ENCODE measurements around the gene KRTAP9-7. TPM values are rescaled to one million over a fixed set of nuclear protein-coding genes. Genes with fewer than 3 reads are reported as not detected.

Gene KRTAP9-7
- total RNA-seq, 1 donor from 2014 or later: not detected

GRCh38 chr17:41311111-41311510 is 35.6 kb downstream of the KRTAP9-7 start:
- intact Hi-C loops (cut with DNase I): no loop called here
- no peak for ATAC-seq
- no peak for DNase-seq (ENCODE audit: low spot score)

DNA sequence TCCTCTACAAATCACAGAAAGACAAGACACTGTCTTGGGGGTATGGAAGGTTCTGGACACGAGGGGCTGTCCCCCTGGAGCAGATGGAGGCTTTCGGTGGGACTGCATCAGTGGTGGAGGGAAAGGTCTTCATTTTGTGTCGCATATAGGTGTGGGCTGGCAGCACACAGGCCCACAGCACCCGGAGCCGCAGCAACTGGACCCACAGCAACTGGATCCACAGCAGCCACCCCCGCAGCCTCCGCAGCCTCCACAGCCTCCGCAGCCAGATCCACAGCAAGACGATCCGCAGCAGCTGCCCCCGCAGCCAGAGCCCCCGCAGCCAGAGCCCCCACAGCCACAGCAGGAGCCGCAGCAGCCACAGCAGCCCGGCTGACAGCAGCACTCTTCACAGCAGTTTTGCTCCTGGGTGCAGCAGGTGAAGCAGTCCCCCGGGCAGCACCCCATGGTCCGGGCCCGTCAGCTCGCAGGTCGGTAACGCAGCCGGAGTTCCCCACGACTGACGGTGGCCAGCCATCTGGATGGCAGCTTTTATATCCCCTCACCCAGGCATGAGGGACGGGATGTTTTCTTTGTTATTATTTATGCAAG is 39.8 kb downstream of the KRTAP9-7 start, which contains the start of gene KRTAP17-1:
KRTAP17-1 (minus strand) TSS at position 507 of the 591 bp plus-strand sequence; CDS start at position 447, 60 bp downstream.
- no peak for ATAC-seq
- intact Hi-C loops (cut with DNase I): no loop called here
- no peak for DNase-seq (ENCODE audit: low spot score)

GRCh38 chr17:41315814-41316445 is 40.4 kb downstream of the KRTAP9-7 start:
- no peak for ATAC-seq
- intact Hi-C loops (cut with DNase I): no loop called here

GRCh38 chr17:41318231-41318630 is 42.7 kb downstream of the KRTAP9-7 start:
- DNase-seq (ENCODE audit: low spot score) (no peak), ATAC-seq (no peak)
- intact Hi-C loops (cut with DNase I): no loop called here

More at GRCh38 chr17:41315814-41316445, 40.4 kb downstream of the KRTAP9-7 start:
- DNase-seq (ENCODE audit: low spot score): no peak

DNA sequence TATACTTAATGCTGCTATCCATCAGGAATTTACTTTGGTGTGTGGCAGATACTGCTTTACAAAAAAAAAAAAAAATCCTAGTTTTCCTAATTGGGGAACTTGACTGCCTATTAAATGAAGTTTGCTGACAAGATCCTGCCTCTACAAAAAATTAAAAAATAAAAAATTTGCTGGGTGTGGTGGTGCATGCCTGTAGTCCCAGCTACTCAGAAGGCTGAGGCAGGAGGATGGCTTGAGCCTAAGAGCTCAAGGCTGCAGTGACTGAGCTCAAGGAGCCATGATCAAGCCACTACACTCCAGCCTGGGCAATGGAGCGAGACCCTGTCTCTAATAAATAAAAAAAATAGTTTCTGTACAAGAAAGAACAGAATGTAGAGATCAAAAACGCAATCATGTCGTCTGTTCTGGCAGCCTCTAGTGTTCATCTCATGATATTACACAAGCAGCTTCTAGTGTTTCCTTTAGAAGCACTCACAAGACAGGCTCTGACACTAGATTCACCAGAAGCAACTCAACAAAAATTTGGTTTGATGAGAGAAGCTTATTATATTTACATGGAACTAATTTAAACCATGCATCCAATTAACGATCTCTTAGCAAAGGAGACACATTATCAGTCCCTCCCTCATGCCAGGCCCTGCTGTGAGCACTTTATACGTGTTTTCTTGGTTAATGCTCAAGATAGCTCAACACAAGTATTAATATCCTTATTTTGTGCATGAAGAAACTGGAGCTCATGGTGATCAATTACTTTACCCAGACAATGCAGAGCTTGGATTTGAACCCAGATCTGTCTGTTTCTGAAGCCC is 46.8 kb downstream of the KRTAP9-7 start:
- peak; percentile 73 for ATAC-seq
- DNase-seq (ENCODE audit: low spot score): no peak
- intact Hi-C loops (cut with DNase I): no loop called here

DNA sequence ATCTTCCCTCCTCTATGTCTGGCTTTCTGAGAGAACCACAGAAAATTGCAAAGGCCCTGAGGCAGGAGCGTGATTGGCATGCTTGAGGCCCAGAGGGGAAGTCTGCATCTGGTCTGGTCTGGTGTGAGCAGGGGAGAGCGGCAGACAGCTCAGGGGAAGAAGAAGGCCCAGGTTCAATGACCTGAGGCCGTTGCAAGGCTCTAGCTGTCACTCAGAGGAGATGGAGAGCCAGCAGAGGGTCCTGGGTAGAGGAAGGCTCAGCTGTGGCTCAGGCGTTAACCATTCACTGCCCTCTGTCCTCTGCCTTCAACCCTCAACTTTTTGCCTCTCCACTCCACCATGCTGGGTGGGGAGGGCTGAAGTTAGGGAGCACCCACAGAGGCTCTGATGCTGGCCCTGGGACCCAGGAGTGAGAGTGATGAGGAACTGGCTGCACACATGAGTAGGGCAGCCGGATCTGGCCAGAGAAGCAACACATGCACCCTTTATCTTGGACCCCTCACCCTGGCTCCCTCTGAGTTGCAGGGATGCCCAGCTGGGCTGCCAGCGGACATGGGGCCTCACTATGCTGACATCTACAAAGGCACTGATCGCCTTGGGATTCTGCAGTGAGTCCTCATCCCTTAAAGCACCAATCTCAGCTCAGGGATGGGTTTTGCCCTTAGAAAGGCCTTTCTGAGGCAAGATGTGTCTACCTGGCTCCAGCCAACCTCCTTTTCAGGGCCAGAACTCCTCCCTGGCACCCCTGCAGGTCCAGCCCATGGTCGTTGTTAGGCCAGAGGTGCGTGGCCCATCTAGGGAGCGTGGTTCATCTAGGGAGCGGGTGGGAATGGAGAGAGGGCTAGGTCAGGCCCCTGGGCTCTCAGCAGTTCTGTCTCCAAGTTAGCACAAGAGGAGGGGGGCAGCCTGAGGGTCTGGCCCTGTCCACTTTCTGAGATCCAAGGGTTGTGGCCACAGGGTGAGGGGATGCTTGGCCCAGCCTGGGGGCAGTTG is 47.7 kb downstream of the KRTAP9-7 start:
- intact Hi-C loops (cut with DNase I): no loop called here
- DNase-seq (ENCODE audit: low spot score) (no peak), ATAC-seq (no peak)

DNA sequence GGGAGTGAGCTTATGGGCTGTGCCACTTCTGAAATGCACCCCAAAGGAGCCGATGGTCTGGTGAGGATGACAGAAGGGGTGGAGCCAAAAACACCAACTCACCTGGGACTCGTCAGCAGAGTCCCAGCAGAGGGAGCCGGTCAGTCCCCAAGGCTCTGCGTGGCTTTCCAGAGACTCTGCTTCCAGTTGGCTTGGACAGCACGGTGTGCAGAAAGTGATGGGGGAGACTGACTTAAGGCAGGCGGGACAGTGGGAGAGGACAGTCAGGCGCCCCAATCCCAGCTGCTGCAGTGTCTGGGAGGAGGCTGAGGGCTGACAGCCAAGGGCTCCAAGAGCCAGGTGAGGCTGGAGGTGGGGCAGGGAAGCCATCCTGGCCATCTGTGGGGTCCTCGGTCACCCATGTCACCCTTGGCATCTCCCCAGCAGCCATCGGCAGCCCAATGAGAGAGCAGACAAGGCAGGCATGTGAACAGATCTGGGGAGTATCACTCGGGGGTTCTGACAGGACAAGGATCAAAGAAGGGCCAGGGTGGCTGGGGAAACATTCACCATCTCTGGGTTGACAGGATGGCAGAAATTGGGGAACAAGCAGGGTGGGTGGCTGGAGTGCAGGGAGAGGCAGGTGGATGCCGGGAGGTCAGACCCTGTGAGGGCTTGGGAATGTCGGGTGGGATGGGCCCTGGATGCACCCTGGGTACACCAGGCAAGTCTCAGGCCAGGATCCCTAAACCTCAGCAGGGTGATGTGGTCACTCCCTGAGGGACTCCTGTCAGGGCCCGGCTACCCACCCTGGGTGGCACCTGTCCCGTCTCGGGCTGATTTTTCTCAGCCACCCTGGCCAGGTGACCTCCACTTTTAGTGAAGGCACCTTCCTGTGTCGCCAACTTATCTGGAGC is 48.9 kb downstream of the KRTAP9-7 start:
- DNase-seq (ENCODE audit: low spot score) (no peak), ATAC-seq (no peak)
- intact Hi-C loops (cut with DNase I): no loop called here

DNA sequence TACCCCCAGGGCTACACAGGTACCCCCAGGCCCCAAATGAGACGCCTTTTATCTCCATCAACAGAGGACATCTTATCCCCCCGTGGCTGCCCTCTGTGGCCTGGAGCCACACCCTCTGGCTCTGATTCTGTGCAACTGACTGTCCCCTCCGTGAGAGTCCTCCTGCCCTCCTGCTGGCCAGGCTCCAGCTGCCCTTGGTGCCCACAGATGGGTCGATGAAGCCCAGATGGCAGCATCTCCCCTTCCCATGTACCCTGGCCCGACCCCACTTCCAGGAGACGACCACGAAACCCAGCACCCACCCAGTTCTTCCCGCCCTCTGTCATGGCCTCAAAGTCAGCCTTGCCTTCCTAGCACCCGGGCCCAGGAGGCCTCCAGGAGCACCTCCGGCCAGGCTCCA is 49.6 kb downstream of the KRTAP9-7 start:
- intact Hi-C loops (cut with DNase I): no loop called here
- no peak for DNase-seq (ENCODE audit: low spot score)
- no peak for ATAC-seq

GRCh38 chr17:41325611-41326010 is 50.1 kb downstream of the KRTAP9-7 start:
- DNase-seq (ENCODE audit: low spot score) (no peak), ATAC-seq (no peak)
- intact Hi-C loops (cut with DNase I): no loop called here

Other genes starting within 250 kb of the KRTAP9-7 start
- not detected for gene KRTAP1-5, start 248.5 kb upstream of the KRTAP9-7 start, total RNA-seq
- not detected for gene KRTAP1-4, start 245.5 kb upstream of the KRTAP9-7 start, total RNA-seq
- gene KRTAP1-3, start 240.8 kb upstream of the KRTAP9-7 start, total RNA-seq: not detected
- not detected for gene KRTAP1-1, start 234.2 kb upstream of the KRTAP9-7 start, total RNA-seq
- gene KRTAP2-1, start 228.4 kb upstream of the KRTAP9-7 start, total RNA-seq: not detected
- gene KRTAP2-2, start 220.5 kb upstream of the KRTAP9-7 start, total RNA-seq: not detected
- gene KRTAP2-3, start 215.6 kb upstream of the KRTAP9-7 start, total RNA-seq: not detected
- not detected for gene KRTAP2-4, start 209.8 kb upstream of the KRTAP9-7 start, total RNA-seq
- not detected for gene KRTAP4-7, start 191.5 kb upstream of the KRTAP9-7 start, total RNA-seq
- gene KRTAP4-8, start 177.6 kb upstream of the KRTAP9-7 start, total RNA-seq: not detected
- not detected for gene KRTAP4-16, start 173.5 kb upstream of the KRTAP9-7 start, total RNA-seq
- gene KRTAP4-9, start 170.3 kb upstream of the KRTAP9-7 start, total RNA-seq: not detected
- not detected for gene KRTAP4-11, start 157.3 kb upstream of the KRTAP9-7 start, total RNA-seq
- gene KRTAP4-12, start 151.5 kb upstream of the KRTAP9-7 start, total RNA-seq: not detected
- gene KRTAP4-6, start 135.2 kb upstream of the KRTAP9-7 start, total RNA-seq: not detected
- not detected for gene KRTAP4-5, start 125.9 kb upstream of the KRTAP9-7 start, total RNA-seq
- gene KRTAP4-4, start 115.0 kb upstream of the KRTAP9-7 start, total RNA-seq: not detected
- not detected for gene KRTAP4-3, start 107.5 kb upstream of the KRTAP9-7 start, total RNA-seq
- gene KRTAP4-2, start 97.5 kb upstream of the KRTAP9-7 start, total RNA-seq: not detected
- not detected for gene KRTAP4-1, start 90.8 kb upstream of the KRTAP9-7 start, total RNA-seq
- not detected for gene KRTAP9-1, start 85.8 kb upstream of the KRTAP9-7 start, total RNA-seq
- gene KRTAP9-2, start 49.0 kb upstream of the KRTAP9-7 start, total RNA-seq: not detected
- gene KRTAP9-3, start 43.2 kb upstream of the KRTAP9-7 start, total RNA-seq: not detected
- gene KRTAP9-8, start 37.7 kb upstream of the KRTAP9-7 start, total RNA-seq: not detected
- gene KRTAP9-4, start 26.0 kb upstream of the KRTAP9-7 start, total RNA-seq: not detected
- gene KRTAP9-9, start 20.3 kb upstream of the KRTAP9-7 start, total RNA-seq: not detected
- gene KRTAP9-6, start 10.3 kb upstream of the KRTAP9-7 start, total RNA-seq: not detected
- not detected for gene KRTAP29-1, start 27.2 kb downstream of the KRTAP9-7 start, total RNA-seq
- not detected for gene KRTAP16-1, start 33.6 kb downstream of the KRTAP9-7 start, total RNA-seq
- not detected for gene KRTAP17-1, start 40.0 kb downstream of the KRTAP9-7 start, total RNA-seq
- not detected for gene KRT33A, start 75.1 kb downstream of the KRTAP9-7 start, total RNA-seq
- not detected for gene KRT33B, start 94.1 kb downstream of the KRTAP9-7 start, total RNA-seq
- not detected for gene KRT34, start 106.6 kb downstream of the KRTAP9-7 start, total RNA-seq
- gene KRT31, start 121.9 kb downstream of the KRTAP9-7 start, total RNA-seq: not detected
- not detected for gene KRT37, start 148.9 kb downstream of the KRTAP9-7 start, total RNA-seq
- gene KRT38, start 165.3 kb downstream of the KRTAP9-7 start, total RNA-seq: not detected
- gene KRT32, start 191.7 kb downstream of the KRTAP9-7 start, total RNA-seq: 0.67 TPM
- 0.18 TPM for gene KRT35, start 205.5 kb downstream of the KRTAP9-7 start, total RNA-seq
- gene KRT36, start 214.2 kb downstream of the KRTAP9-7 start, total RNA-seq: not detected
- 0.62 TPM for gene KRT13, start 229.9 kb downstream of the KRTAP9-7 start, total RNA-seq
- 0.36 TPM for gene KRT15, start 243.2 kb downstream of the KRTAP9-7 start, total RNA-seq

Measured in sciatic nerve (tissue), 2 donors.